Upper lobe of left lung (tissue), 6 donors: ENCODE results near the gene GLUL. TPM values are rescaled to one million over a fixed set of nuclear protein-coding genes. Genes with fewer than 3 reads are reported as not detected.

Experiments used
- ATAC-seq, 2 donors: fragments of 200-7000 bp; cut with Tn5 transposase; one replicate each; pipeline ENCODE4 v1.9.1; 2022; ENCODE audit warnings: mild to moderate bottlenecking in 2 of 2, moderate library complexity in 2 of 2; ENCODE audit not compliant: low FRiP score in 2 of 2
- DNase-seq, 2 donors: peaks; one replicate each; pipeline ENCODE4 v3.0.0-alpha.2; 2019 to 2020
- H3K27ac ChIP-seq, 4 donors: fragments of 200-600 bp; sonication (generic); one replicate each; pipeline ENCODE4 v1.5.1; 2016 to 2019
- H3K27me3 ChIP-seq, 4 donors: fragments of 200-600 bp; sonication (generic); one replicate each; pipeline ENCODE4 v1.5.1; 2017 to 2019
- H3K36me3 ChIP-seq, 4 donors: fragments of 200-600 bp; sonication (generic); one replicate each; pipeline ENCODE4 v1.5.1; 2016 to 2019
- H3K4me1 ChIP-seq, 4 donors: fragments of 200-600 bp; sonication (generic); one replicate each; pipeline ENCODE4 v1.5.1; 2018 to 2019
- H3K4me3 ChIP-seq, 4 donors: fragments of 200-600 bp; sonication (generic); one replicate each; pipeline ENCODE4 v1.5.1; 2017 to 2019; ENCODE audit warnings: mild to moderate bottlenecking in 2 of 4, moderate library complexity in 1 of 4
- H3K9me3 ChIP-seq, 4 donors: fragments of 200-600 bp; sonication (generic); one replicate each; pipeline ENCODE4 v1.5.1; 2018 to 2019
- CTCF ChIP-seq, 6 experiments: fragments of 450-650 bp in 4 of 6; fragments of 200-600 bp in 2 of 6; sonication (generic) in 2 of 6; IDR thresholded peaks; one replicate each; pipeline ENCODE4 v1.5.1; 2016 to 2019; ENCODE audit warnings: antibody characterized with exemption in 6 of 6
- EP300 ChIP-seq, 4 donors: sonication (generic); formaldehyde crosslinking; IDR thresholded peaks; one replicate each; pipeline ENCODE4 v1.5.1; 2017; ENCODE audit warnings: antibody characterized with exemption in 4 of 4, control low read depth in 2 of 4
- POLR2A ChIP-seq, 4 donors: fragments of 450-650 bp; IDR thresholded peaks; one replicate each; pipeline ENCODE4 v1.5.1; 2016 to 2017; ENCODE audit warnings: antibody characterized with exemption in 4 of 4, mild to moderate bottlenecking in 2 of 4
- POLR2AphosphoS5 ChIP-seq, 2 donors: sonication (generic); formaldehyde crosslinking; IDR thresholded peaks; one replicate each; pipeline ENCODE4 v1.5.1; 2017; ENCODE audit warnings: antibody characterized with exemption in 2 of 2
- WGBS, 2 donors: methylation state at CpG; one replicate each; pipeline ENCODE4 v1.1.5; 2017 to 2018; 5-methylcytosine and 5-hydroxymethylcytosine counted together
- total RNA-seq, 6 donors: library from RNA; depleted of rRNA in 4 of 6; stranded (reverse); fragments of >200 nt in 4 of 6; gene quantifications; one replicate each; pipeline versions ENCODE4 v1.1.0 to v1.2.1, GENCODE V29; 2016 to 2021
- donor health status: DM: no; HTN: no; CAD: no; lungs with moderate emphysema.
- donor health status: DM: no; HTN: yes; CAD: no; lungs with severe emphysema.

Gene GLUL
- total RNA-seq, 6 donors from 2014 or later: 1,145 to 1,831 (median 1,583) TPM

GRCh38 chr1:182340233-182341058, 51.1 kb downstream of the GLUL start:
- Histone ChIP-seq H3K36me3 (no peaks in the 10 kb centered on the region), H3K27ac (no peak overlapping the region), H3K4me1 (peaks cover 0 to 3% (median 0%) of the 10 kb centered on the region in 4 donors), H3K4me3 (no peak overlapping the region), H3K27me3 (no peaks in the 10 kb centered on the region), H3K9me3 (no peaks in the 10 kb centered on the region)
- TF ChIP-seq POLR2AphosphoS5 (IDR thresholded peaks at IDR 0.05): no peak
- no peak for TF ChIP-seq POLR2A (IDR thresholded peaks at IDR 0.05)
- TF ChIP-seq EP300 (IDR thresholded peaks at IDR 0.05): no peak
- TF ChIP-seq CTCF (IDR thresholded peaks at IDR 0.05): no peak
- no peak for ATAC-seq
- no peak for DNase-seq
- WGBS, 2 donors: 70 to 78% methylated on average over 10 of the region's 10 CpGs

DNA sequence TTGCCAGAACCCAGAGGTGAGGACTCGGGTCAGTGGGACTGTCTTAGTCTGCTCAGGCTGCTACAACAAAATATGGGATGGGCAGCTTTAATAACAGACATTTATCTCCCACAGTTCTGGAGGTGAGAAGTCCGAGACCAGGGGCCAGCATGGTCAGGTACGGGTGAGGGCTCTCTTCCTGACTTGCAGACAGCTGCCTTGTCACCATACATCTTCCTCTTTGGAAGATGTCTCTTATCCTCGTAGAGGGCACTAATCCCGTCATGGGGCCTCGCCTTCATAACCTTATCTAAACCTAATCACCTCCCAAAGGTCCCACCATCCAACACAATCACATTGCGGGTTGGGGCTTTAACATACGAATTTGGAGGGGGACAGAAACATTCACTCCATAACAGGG, 51.9 kb downstream of the GLUL start:
- H3K36me3 ChIP-seq: no peaks in the 10 kb centered on the region
- H3K4me3 ChIP-seq: no peak overlapping the region
- ATAC-seq (no peak), DNase-seq (no peak)
- H3K27me3 ChIP-seq: no peaks in the 10 kb centered on the region
- H3K27ac ChIP-seq: no peak overlapping the region
- H3K9me3 ChIP-seq: no peaks in the 10 kb centered on the region
- peaks cover 0 to 3% (median 0%) of the 10 kb centered on the region in 4 donors for H3K4me1 ChIP-seq
- no peak for TF ChIP-seq CTCF (IDR thresholded peaks at IDR 0.05)
- no peak for TF ChIP-seq EP300 (IDR thresholded peaks at IDR 0.05)
- no peak for TF ChIP-seq POLR2AphosphoS5 (IDR thresholded peaks at IDR 0.05)
- no peak for TF ChIP-seq POLR2A (IDR thresholded peaks at IDR 0.05)
- 92 to 94% methylated on average over 7 to 8 of the region's 8 CpGs for WGBS, 2 donors

DNA sequence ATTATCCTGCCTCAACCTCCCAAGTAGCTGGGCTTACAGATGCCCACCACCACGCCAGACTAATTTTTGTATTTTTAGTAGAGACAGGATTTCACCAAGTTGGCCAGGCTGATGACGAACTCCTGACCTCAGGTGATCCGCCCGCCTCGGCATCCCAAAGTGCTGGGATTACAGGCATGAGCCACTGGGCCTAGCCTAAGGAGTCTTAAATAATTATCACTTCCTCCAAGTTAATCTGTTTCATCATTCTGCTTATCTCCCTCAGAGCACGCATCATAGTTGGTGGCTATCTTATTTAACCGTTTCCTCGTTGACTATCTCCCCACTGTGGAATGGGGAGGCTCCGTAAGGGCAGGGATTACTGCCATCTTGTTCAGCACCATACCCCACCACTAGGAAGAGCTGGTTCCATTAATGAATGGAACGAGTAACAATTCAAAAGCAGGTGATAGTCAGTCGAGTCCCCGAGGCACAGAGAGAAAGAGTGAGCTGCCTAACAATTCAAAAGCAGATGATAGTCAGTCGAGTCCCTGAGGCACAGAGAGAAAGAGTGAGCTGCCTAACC, 52.7 kb downstream of the GLUL start:
- no peak for DNase-seq
- Histone ChIP-seq H3K9me3 (no peaks in the 10 kb centered on the region), H3K36me3 (no peaks in the 10 kb centered on the region), H3K27ac (no peak overlapping the region), H3K27me3 (no peaks in the 10 kb centered on the region), H3K4me3 (no peak overlapping the region), H3K4me1 (peaks cover 0 to 3% (median 0%) of the 10 kb centered on the region in 4 donors)
- TF ChIP-seq POLR2A (IDR thresholded peaks at IDR 0.05) (no peak), POLR2AphosphoS5 (IDR thresholded peaks at IDR 0.05) (no peak), EP300 (IDR thresholded peaks at IDR 0.05) (no peak), CTCF (IDR thresholded peaks at IDR 0.05) (no peak)
- no peak for ATAC-seq
- WGBS, 2 donors: 87 to 92% methylated on average over 13 of the region's 13 CpGs

- WGBS, 2 donors: 54 to 67% methylated on average over 9 to 10 of the region's 10 CpGs
- Histone ChIP-seq H3K4me3 (no peak overlapping the region), H3K27ac (no peak overlapping the region), H3K27me3 (no peaks in the 10 kb centered on the region), H3K9me3 (no peaks in the 10 kb centered on the region), H3K36me3 (no peaks in the 10 kb centered on the region), H3K4me1 (peaks cover 0 to 3% (median 0%) of the 10 kb centered on the region in 4 donors)
- DNase-seq: no peak
- peak; percentile 39 to 60 for ATAC-seq
- TF ChIP-seq POLR2A (IDR thresholded peaks at IDR 0.05) (no peak), CTCF (IDR thresholded peaks at IDR 0.05) (no peak), EP300 (IDR thresholded peaks at IDR 0.05) (no peak), POLR2AphosphoS5 (IDR thresholded peaks at IDR 0.05) (no peak)
Measured at GRCh38 chr1:182337736-182338571, 53.6 kb downstream of the GLUL start.
